ENCODE results near the gene TRIP13. TPM values are rescaled to one million over a fixed set of nuclear protein-coding genes. Genes with fewer than 3 reads are reported as not detected.

Gene TRIP13
- total and polyA plus RNA-seq, 9 of the 15 experiments (the other 6 are each of a cell fraction or from before 2014, with no cell fraction given), result 24.1 to 116 (median 53.2) TPM

GRCh38 chr5:907366-907910 is 14.8 kb downstream of the TRIP13 start (continued):
- no peak for TF ChIP-seq PTRF (tag; IDR thresholded peaks at IDR 0.05)
- TF ChIP-seq BRD4 (IDR thresholded peaks at IDR 0.05), result no peak
- TF ChIP-seq ZNF407 (IDR thresholded peaks at IDR 0.05; ENCODE audit: low read depth), result no peak
- no peak for TF ChIP-seq ETS2 (tag; IDR thresholded peaks at IDR 0.05; ENCODE audit: borderline replicate concordance, poor library complexity, severe bottlenecking)
- TF ChIP-seq NBN (IDR thresholded peaks at IDR 0.05; ENCODE audit: low read depth), result no peak
- no peak for TF ChIP-seq KHSRP (IDR thresholded peaks at IDR 0.05)

Data from K562 (cell line).